Kidney epithelial cell (primary cell): ENCODE results near the gene PPM1L. TPM values are rescaled to one million over a fixed set of nuclear protein-coding genes. Genes with fewer than 3 reads are reported as not detected.

Experiments
- DNase-seq: peaks from one replicate; pipeline ENCODE4 v3.0.0-alpha.2; 2010; ENCODE audit warnings: low read depth
- H3K27me3 ChIP-seq: 2 replicates; pipeline ENCODE4 v1.6.0; 2011; ENCODE audit warnings: low read length; ENCODE audit not compliant: control insufficient read depth, insufficient read depth
- H3K36me3 ChIP-seq: 2 replicates; pipeline ENCODE4 v1.5.1; 2011; ENCODE audit warnings: low read length; ENCODE audit not compliant: control insufficient read depth, insufficient read depth
- H3K4me3 ChIP-seq: 2 replicates; pipeline ENCODE4 v1.5.1; 2011; ENCODE audit warnings: low read depth, mild to moderate bottlenecking, control low read depth, low read length
- CTCF ChIP-seq: IDR thresholded peaks from 2 replicates; pipeline ENCODE4 v1.5.1; 2011; ENCODE audit warnings: mild to moderate bottlenecking, moderate library complexity, low read length, control low read depth, inconsistent platforms; ENCODE audit not compliant: insufficient read depth, poor library complexity, severe bottlenecking
- total RNA-seq: library from RNA; depleted of rRNA; stranded (reverse); fragments of >200 nt; gene quantifications from 2 replicates; pipeline ENCODE4 v1.2.3, GENCODE V29; 2015

The PPM1L gene
- total RNA-seq, 1 donor from 2014 or later, result 11.1 TPM

GRCh38 chr3:160822936-160823335, 66.9 kb downstream of the PPM1L start:
- no peaks in the 10 kb centered on the region for H3K27me3 ChIP-seq
- no peak overlapping the region for H3K4me3 ChIP-seq
- no peaks in the 10 kb centered on the region for H3K36me3 ChIP-seq
- DNase-seq, result no peak
- TF ChIP-seq CTCF, result no peak

- no peaks in the 10 kb centered on the region for H3K36me3 ChIP-seq
- no peak overlapping the region for H3K4me3 ChIP-seq
- TF ChIP-seq CTCF, result no peak
- no peak for DNase-seq
- no peaks in the 10 kb centered on the region for H3K27me3 ChIP-seq
These were observed 69.3 kb downstream of the PPM1L start for GRCh38 chr3:160825311-160825800.

DNA sequence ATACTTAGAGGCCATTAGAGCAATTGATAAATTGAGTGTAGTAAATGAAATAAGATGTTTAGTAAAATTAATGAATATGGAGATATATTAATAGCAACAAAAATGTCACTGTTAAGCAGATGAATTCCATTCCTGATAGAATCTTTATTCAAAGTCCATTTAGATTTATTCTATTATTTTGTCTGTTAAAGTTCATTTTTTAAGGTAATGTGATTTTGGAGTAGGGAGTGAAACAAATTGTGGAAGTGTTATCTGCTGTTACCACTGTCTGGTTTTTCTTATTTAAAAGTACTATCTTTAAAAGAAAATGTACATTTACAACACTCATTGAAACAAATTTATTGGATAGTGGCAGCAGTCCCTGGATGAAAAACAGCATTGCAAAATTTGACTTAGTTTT, 70.4 kb downstream of the PPM1L start:
- no peaks in the 10 kb centered on the region for H3K27me3 ChIP-seq

GRCh38 chr3:160826991-160827390, 71.0 kb downstream of the PPM1L start:
- no peak for DNase-seq
- H3K27me3 ChIP-seq, result no peaks in the 10 kb centered on the region
- no peaks in the 10 kb centered on the region for H3K36me3 ChIP-seq
- no peak for TF ChIP-seq CTCF
- no peak overlapping the region for H3K4me3 ChIP-seq

More for the DNA sequence above, 70.4 kb downstream of the PPM1L start:
- no peak overlapping the region for H3K4me3 ChIP-seq
- no peaks in the 10 kb centered on the region for H3K36me3 ChIP-seq
- no peak for DNase-seq
- no peak for TF ChIP-seq CTCF

DNA sequence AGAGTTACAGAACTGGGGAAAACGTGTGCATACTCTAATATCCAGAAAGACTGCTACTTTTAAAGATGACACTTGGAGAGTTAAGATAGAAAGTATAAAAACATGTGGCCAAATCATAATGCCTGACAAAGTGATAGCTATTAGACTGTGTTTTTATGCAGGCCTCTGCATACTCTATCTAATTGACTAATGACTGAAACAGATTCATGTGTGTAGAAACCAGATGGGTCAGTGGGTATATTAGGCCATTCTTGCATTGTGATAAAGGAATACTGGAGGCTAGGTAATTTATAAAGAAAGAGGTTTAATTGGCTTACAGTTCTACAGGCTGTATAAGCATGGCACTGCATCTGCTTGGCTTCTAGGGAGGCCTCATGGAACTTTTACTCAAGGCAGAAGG, 71.5 kb downstream of the PPM1L start:
- Histone ChIP-seq H3K27me3 (no peaks in the 10 kb centered on the region), H3K4me3 (no peak overlapping the region), H3K36me3 (no peaks in the 10 kb centered on the region)
- TF ChIP-seq CTCF, result no peak
- no peak for DNase-seq

- H3K27me3 ChIP-seq, result no peaks in the 10 kb centered on the region
- H3K4me3 ChIP-seq, result no peak overlapping the region
- no peak for DNase-seq
- H3K36me3 ChIP-seq, result no peaks in the 10 kb centered on the region
- no peak for TF ChIP-seq CTCF
These were observed 72.8 kb downstream of the PPM1L start for GRCh38 chr3:160828880-160829279.
